H1 (cell line): Measurements from ENCODE around the gene CFAP53. TPM values are rescaled to one million over a fixed set of nuclear protein-coding genes. Genes with fewer than 3 reads are reported as not detected.

Source experiments
- CTCF ChIA-PET: fragments of 300-600 bp; sonication (Branson Sonifier 250); formaldehyde crosslinking; loops from one replicate; lab custom pipeline; 2021; ENCODE audit not compliant: partially characterized antibody; lab: Charles Lee
- POLR2A ChIA-PET: fragments of 300-600 bp; sonication (Branson Sonifier 250); formaldehyde crosslinking; loops from one replicate; lab custom pipeline; 2021; ENCODE audit warnings: inconsistent platforms; ENCODE audit not compliant: partially characterized antibody; lab: Charles Lee
- DNase-seq, 2 experiments: peaks; one replicate each; pipeline versions ENCODE4 v3.0.0 to v3.0.0-alpha.2; 2010 to 2022; ENCODE audit warnings: low spot score in 2 of 2, low read depth in 1 of 2, mixed read lengths in 1 of 2
- FAIRE-seq: peaks from 2 replicates; lab custom pipeline; 2011; peaks lifted over from hg19 to GRCh38; lab: Jason Lieb, UNC
- H2AFZ ChIP-seq: 2 replicates; pipeline ENCODE4 v1.8.1; 2012; ENCODE audit warnings: low read length, inconsistent platforms
- H2AK5ac ChIP-seq: 2 replicates; pipeline ENCODE4 v1.6.1; 2013; ENCODE audit warnings: low read depth, low read length
- H2BK120ac ChIP-seq: replicated peaks from 2 replicates; pipeline ENCODE3; 2013; ENCODE audit warnings: low read depth, low read length, inconsistent platforms
- H2BK12ac ChIP-seq: 2 replicates; pipeline ENCODE4 v1.6.1; 2013; ENCODE audit warnings: low read depth, low read length
- H2BK15ac ChIP-seq: 2 replicates; pipeline ENCODE4 v1.6.1; 2013; ENCODE audit warnings: low read length
- H2BK20ac ChIP-seq: 2 replicates; pipeline ENCODE4 v1.6.1; 2013; ENCODE audit warnings: low read length
- H2BK5ac ChIP-seq: 2 replicates; pipeline ENCODE4 v1.6.1; 2013; ENCODE audit warnings: low read depth, low read length
- H3K14ac ChIP-seq: 2 replicates; pipeline ENCODE4 v1.6.1; 2013; ENCODE audit warnings: inconsistent platforms; ENCODE audit not compliant: insufficient read length
- H3K18ac ChIP-seq: 2 replicates; pipeline ENCODE4 v1.6.1; 2013; ENCODE audit warnings: low read length; ENCODE audit errors: extremely low read depth
- H3K23ac ChIP-seq: 2 replicates; pipeline ENCODE4 v1.6.1; 2013; ENCODE audit warnings: inconsistent platforms; ENCODE audit not compliant: insufficient read length
- H3K23me2 ChIP-seq: 2 replicates; pipeline ENCODE4 v1.6.1; 2013; ENCODE audit warnings: low read depth, low read length
- H3K27ac ChIP-seq: 2 replicates; pipeline ENCODE4 v1.6.1; 2011; ENCODE audit warnings: low read depth, low read length, inconsistent platforms
- H3K27me3 ChIP-seq, 4 experiments: replicated peaks in 1 of 4; 1 replicate in 1 of 4; 2 replicates in 3 of 4; pipeline versions ENCODE4 v1.6.1 to v1.8.1; 2011 to 2013; ENCODE audit warnings: low read length in 3 of 4, mild to moderate bottlenecking in 3 of 4, inconsistent platforms in 2 of 4, mixed read lengths in 2 of 4, moderate library complexity in 1 of 4; ENCODE audit not compliant: control insufficient read depth in 3 of 4, insufficient read depth in 3 of 4; ENCODE audit errors: extremely low read depth in 1 of 4
- H3K36me3 ChIP-seq, 4 experiments: 2 replicates each; pipeline versions ENCODE4 v1.6.1 to v1.8.1; 2011 to 2013; ENCODE audit warnings: mild to moderate bottlenecking in 4 of 4, low read length in 3 of 4, moderate library complexity in 2 of 4, control low read depth in 1 of 4, inconsistent platforms in 1 of 4; ENCODE audit not compliant: insufficient read depth in 4 of 4, control insufficient read depth in 2 of 4
- H3K4ac ChIP-seq: replicated peaks from 2 replicates; pipeline ENCODE3; 2013; ENCODE audit warnings: low read length, low read depth, mixed read lengths, inconsistent platforms; ENCODE audit not compliant: insufficient read length
- H3K4me1 ChIP-seq, 4 experiments: replicated peaks in 1 of 4; 1 replicate in 1 of 4; 2 replicates in 3 of 4; pipeline versions ENCODE4 v1.6.1 to v1.8.1; 2011 to 2013; ENCODE audit warnings: low read length in 3 of 4, inconsistent platforms in 2 of 4, mixed read lengths in 1 of 4; ENCODE audit not compliant: insufficient read depth in 4 of 4, control insufficient read depth in 3 of 4
- H3K4me2 ChIP-seq, 2 experiments: 2 replicates each; pipeline versions ENCODE4 v1.6.1 to v1.8.1; 2011 to 2013; ENCODE audit warnings: low read depth in 2 of 2, low read length in 2 of 2, control low read depth in 1 of 2, inconsistent platforms in 1 of 2, mild to moderate bottlenecking in 1 of 2; ENCODE audit not compliant: insufficient read depth in 1 of 2
- H3K4me3 ChIP-seq, 4 experiments: fragments of 200-600, 300-600 bp in 1 of 4; sonication (generic), shearing (Covaris generic), sonication (Bioruptor Twin) in 1 of 4; 2 replicates each; pipeline versions ENCODE4 v1.5.1 to v1.8.1; 2011 to 2016; ENCODE audit warnings: low read length in 4 of 4, low read depth in 3 of 4, control low read depth in 2 of 4, inconsistent platforms in 2 of 4, mild to moderate bottlenecking in 2 of 4, mixed read lengths in 1 of 4, moderate library complexity in 1 of 4; ENCODE audit not compliant: insufficient read depth in 2 of 4; ENCODE audit errors: extremely low read depth in 1 of 4
- H3K56ac ChIP-seq: replicated peaks from 2 replicates; pipeline ENCODE3; 2013; ENCODE audit warnings: low read depth, mild to moderate bottlenecking, mixed read lengths, low read length, inconsistent platforms; ENCODE audit not compliant: insufficient read length
- H3K79me1 ChIP-seq: 2 replicates; pipeline ENCODE4 v1.6.1; 2013; ENCODE audit warnings: low read depth, low read length, control low read depth
- H3K79me2 ChIP-seq, 2 experiments: 2 replicates each; pipeline versions ENCODE4 v1.6.1 to v1.8.1; 2012 to 2013; ENCODE audit warnings: low read length in 2 of 2, mild to moderate bottlenecking in 2 of 2, inconsistent platforms in 1 of 2; ENCODE audit not compliant: insufficient read depth in 2 of 2, control insufficient read depth in 1 of 2
- H3K9ac ChIP-seq, 4 experiments: replicated peaks in 1 of 4; 1 replicate in 1 of 4; 2 replicates in 3 of 4; pipeline versions ENCODE4 v1.6.1 to v1.8.1; 2011 to 2013; ENCODE audit warnings: low read depth in 3 of 4, low read length in 3 of 4, control low read depth in 2 of 4, mild to moderate bottlenecking in 2 of 4, moderate library complexity in 2 of 4, inconsistent platforms in 1 of 4; ENCODE audit errors: extremely low read depth in 1 of 4
- H3K9me3 ChIP-seq, 2 experiments: 2 replicates each; pipeline versions ENCODE4 v1.6.1 to v1.8.1; 2012 to 2013; ENCODE audit warnings: mild to moderate bottlenecking in 2 of 2, moderate library complexity in 2 of 2, control low read depth in 1 of 2, inconsistent platforms in 1 of 2, low read depth in 1 of 2, low read length in 1 of 2, mixed read lengths in 1 of 2; ENCODE audit not compliant: insufficient read depth in 2 of 2
- H4K20me1 ChIP-seq, 2 experiments: replicated peaks in 1 of 2; 2 replicates each; pipeline versions ENCODE3 to v1.8.1; 2011 to 2013; ENCODE audit warnings: inconsistent platforms in 2 of 2, low read length in 2 of 2, mild to moderate bottlenecking in 1 of 2; ENCODE audit not compliant: insufficient read depth in 2 of 2, control insufficient read depth in 1 of 2
- H4K5ac ChIP-seq: 2 replicates; pipeline ENCODE4 v1.6.1; 2013; ENCODE audit warnings: low read length, low read depth, mixed read lengths, inconsistent platforms; ENCODE audit not compliant: insufficient read length
- H4K8ac ChIP-seq: 2 replicates; pipeline ENCODE4 v1.8.0; 2013; ENCODE audit warnings: mild to moderate bottlenecking, moderate library complexity, low read length, inconsistent platforms; ENCODE audit not compliant: insufficient read depth; ENCODE audit errors: extremely low read depth
- H4K91ac ChIP-seq: replicated peaks from 2 replicates; pipeline ENCODE3; 2013; ENCODE audit warnings: low read length, mixed read lengths, inconsistent platforms; ENCODE audit not compliant: insufficient read length
- ASH2L ChIP-seq: fragments of 200-600, 300-600 bp; sonication (generic); IDR thresholded peaks from one replicate; pipeline ENCODE4 v1.7.1; 2017; ENCODE audit warnings: low read length
- BRCA1 ChIP-seq: IDR thresholded peaks from 2 replicates; pipeline ENCODE4 v1.6.1; 2012; ENCODE audit warnings: low read depth, low read length, improper control_type of control experiment
- EP300 ChIP-seq, 2 experiments: IDR thresholded peaks; 1 replicate in 1 of 2; 2 replicates in 1 of 2; pipeline ENCODE4 v1.6.1; 2011 to 2012; ENCODE audit warnings: low read depth in 2 of 2, low read length in 2 of 2, mild to moderate bottlenecking in 2 of 2, borderline replicate concordance in 1 of 2, inconsistent platforms in 1 of 2, moderate library complexity in 1 of 2
- GABPA ChIP-seq: IDR thresholded peaks from 2 replicates; pipeline ENCODE4 v1.6.1; 2011; ENCODE audit warnings: mild to moderate bottlenecking, low read length, moderate library complexity, borderline replicate concordance; ENCODE audit not compliant: insufficient read depth
- HDAC2 ChIP-seq, 2 experiments: fragments of 300-600 bp in 1 of 2; sonication (generic) in 1 of 2; IDR thresholded peaks; 2 replicates each; pipeline ENCODE4 v1.6.1; 2011 to 2012; ENCODE audit warnings: low read depth in 2 of 2, low read length in 2 of 2, mild to moderate bottlenecking in 2 of 2, moderate library complexity in 2 of 2, borderline replicate concordance in 1 of 2, inconsistent platforms in 1 of 2
- HDAC6 ChIP-seq: IDR thresholded peaks from one replicate; pipeline ENCODE4 v1.7.1; 2012; ENCODE audit warnings: low read depth, mild to moderate bottlenecking, inconsistent platforms, low read length, moderate library complexity
- RAD21 ChIP-seq, 2 experiments: IDR thresholded peaks in 1 of 2; conservative IDR thresholded peaks in 1 of 2; 2 replicates each; pipeline ENCODE4 v1.6.1; 2011; ENCODE audit warnings: low read depth in 2 of 2, low read length in 2 of 2, improper control_type of control experiment in 1 of 2, inconsistent platforms in 1 of 2, mild to moderate bottlenecking in 1 of 2, moderate library complexity in 1 of 2
- RNF2 ChIP-seq: fragments of 200-900, 300-1000 bp; sonication (generic); IDR thresholded peaks from 2 replicates; pipeline ENCODE4 v1.7.1; 2016; ENCODE audit warnings: borderline replicate concordance, low read depth, mild to moderate bottlenecking, antibody characterized with exemption, low read length; ENCODE audit not compliant: poor library complexity, severe bottlenecking; ENCODE audit errors: missing control alignments
- SIN3A ChIP-seq, 2 experiments: IDR thresholded peaks in 1 of 2; conservative IDR thresholded peaks in 1 of 2; 2 replicates each; pipeline ENCODE4 v1.6.1; 2011 to 2012; ENCODE audit warnings: low read length in 2 of 2, improper control_type of control experiment in 1 of 2, low read depth in 1 of 2, mild to moderate bottlenecking in 1 of 2
- SP1 ChIP-seq: IDR thresholded peaks from 2 replicates; pipeline ENCODE4 v1.6.1; 2011; ENCODE audit warnings: low read depth, low read length
- WGBS, 2 experiments: shearing (Covaris generic) in 1 of 2; methylation state at CpG; one replicate each; pipeline versions ENCODE4 v1.1.6 to v1.1.7; 2013 to 2015; ENCODE audit warnings: low lambda C conversion rate in 2 of 2, mixed read lengths in 2 of 2, inconsistent platforms in 1 of 2, low coverage in 1 of 2, missing lambda C conversion rate in 1 of 2; ENCODE audit not compliant: insufficient replicate concordance in 2 of 2, insufficient coverage in 1 of 2, insufficient read length in 1 of 2; ENCODE audit errors: extremely low coverage in 1 of 2, missing lambda C conversion rate in 1 of 2; 5-methylcytosine and 5-hydroxymethylcytosine counted together
- polyA plus RNA-seq, 7 experiments: library from polyadenylated mRNA; depleted of rRNA in 3 of 7; stranded (reverse) in 5 of 7; unstranded in 2 of 7; fragments of >200 nt in 5 of 7; fragments of 200-250 nt in 2 of 7; gene quantifications; 1 replicate in 5 of 7; 2 replicates in 1 of 7; 4 replicates in 1 of 7; pipeline versions ENCODE4 v1.2.1 to v1.2.3, GENCODE V29; 2011 to 2013; ENCODE audit warnings: missing spikeins in 2 of 7, mixed read lengths in 2 of 7
- total RNA-seq: library from RNA; stranded (reverse); fragmentation: NEBNext Ultra II Directional; extraction: Animal tissue kit (Norgen Biotek cat#: 25700); gene quantifications from 2 replicates; pipeline ENCODE4 v1.2.1, GENCODE V29; 2021
- TF ChIP-seq, protein P1 (sequence below): IDR thresholded peaks from 2 replicates; pipeline ENCODE4 v1.6.1; 2012; ENCODE audit warnings: inconsistent platforms

The CFAP53 gene
- total and polyA plus RNA-seq, 2 of the 8 experiments (the other 6 are each of a cell fraction or from before 2014, with no cell fraction given): 0.08 to 0.30 TPM

DNA sequence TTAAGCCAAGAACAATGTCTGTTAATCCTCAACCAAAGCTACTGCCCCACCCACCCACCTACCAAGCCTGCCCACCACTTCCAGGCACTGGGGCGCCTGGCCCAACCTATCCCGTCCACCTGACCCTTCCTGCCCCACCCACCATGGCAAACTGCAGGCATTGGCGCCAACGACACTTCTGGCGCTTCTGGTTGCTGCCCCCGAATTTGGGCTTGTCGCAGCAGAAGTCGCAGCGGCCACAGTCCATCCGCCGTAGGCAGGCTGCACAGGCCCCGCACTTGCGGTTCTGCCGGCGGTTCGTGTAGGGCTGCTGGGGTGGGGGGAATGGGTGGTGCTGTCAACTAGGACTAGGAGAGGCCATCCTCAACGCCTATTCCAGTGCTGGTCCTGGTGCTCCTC is 7.7 kb upstream of the CFAP53 start:
- Histone ChIP-seq H3K27ac (no peak overlapping the region), H4K91ac (no peak overlapping the region), H3K27me3 (no peaks in the 10 kb centered on the region), H3K9me3 (no peaks in the 10 kb centered on the region; a peak in 1 of 4 replicates), H4K5ac (no peak overlapping the region), H3K4me2 (no peak overlapping the region), H2BK12ac (no peak overlapping the region), H2AFZ (no peak overlapping the region), H2BK20ac (no peak overlapping the region), H4K8ac (no peak overlapping the region), H3K18ac (no peak overlapping the region), H3K79me2 (0 out of 4 replicates have a peak, but pooled peaks cover 0 to 5% of the 10 kb centered on the region in 2 experiments), H2BK15ac (no peak overlapping the region), H3K23me2 (no peaks in the 10 kb centered on the region; the same call in 1 of the 2 replicates), H3K9ac (no peak overlapping the region), H3K23ac (no peak overlapping the region), H3K79me1 (no peaks in the 10 kb centered on the region), H3K4me1 (no peaks in the 10 kb centered on the region), H3K56ac (no peak overlapping the region), H3K4ac (no peak overlapping the region), H2BK5ac (no peak overlapping the region), H3K14ac (no peak overlapping the region), H4K20me1 (peaks cover 3 to 15% of the 10 kb centered on the region in 2 experiments), H3K36me3 (peaks cover 27 to 60% (median 47%) of the 10 kb centered on the region in 4 experiments), H2BK120ac (no peak overlapping the region), H2AK5ac (no peak overlapping the region), H3K4me3 (no peak overlapping the region)
- FAIRE-seq (no peak), DNase-seq (no peak)
- 88% methylated on average over 17 of the region's 17 CpGs; no CpG with 5 or more reads in 1 of the 2 experiments for WGBS, 2 experiments
- CTCF ChIA-PET: interaction anchor here (0.8 to 1.4 kb wide), 4 partner anchors 55 to 288 kb away, joined by 3 to 6 read pairs (median 4); no protein-coding TSS in a partner anchor
- POLR2A ChIA-PET: interaction anchor here (1.8 kb wide), 1 partner anchor 100 kb away, joined by 4 read pairs; the partner anchor contains the start of gene SKA1
- no peak for TF ChIP-seq HDAC6
- TF ChIP-seq SIN3A (conservative IDR thresholded peaks at IDR 0.05 in 1 of 2, IDR thresholded peaks at IDR 0.05 in 1 of 2; ENCODE audit: low read depth in 1 of 2, low read length in 2 of 2): no peak
- TF ChIP-seq SP1: no peak
- no peak for TF ChIP-seq BRCA1
- TF ChIP-seq, protein P1, sequence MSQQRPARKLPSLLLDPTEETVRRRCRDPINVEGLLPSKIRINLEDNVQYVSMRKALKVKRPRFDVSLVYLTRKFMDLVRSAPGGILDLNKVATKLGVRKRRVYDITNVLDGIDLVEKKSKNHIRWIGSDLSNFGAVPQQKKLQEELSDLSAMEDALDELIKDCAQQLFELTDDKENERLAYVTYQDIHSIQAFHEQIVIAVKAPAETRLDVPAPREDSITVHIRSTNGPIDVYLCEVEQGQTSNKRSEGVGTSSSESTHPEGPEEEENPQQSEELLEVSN: no peak
- no peak for TF ChIP-seq GABPA
- no peak for TF ChIP-seq HDAC2 (IDR thresholded peaks at IDR 0.05; ENCODE audit: borderline replicate concordance in 1 of 2, low read depth in 2 of 2, low read length in 2 of 2)
- TF ChIP-seq ASH2L: no peak
- no peak for TF ChIP-seq RNF2
- no peak for TF ChIP-seq EP300 (IDR thresholded peaks at IDR 0.05; ENCODE audit: borderline replicate concordance in 1 of 2, low read depth in 2 of 2, low read length in 2 of 2)
- no peak for TF ChIP-seq RAD21 (IDR thresholded peaks at IDR 0.05 in 1 of 2, conservative IDR thresholded peaks at IDR 0.05 in 1 of 2; ENCODE audit: low read depth in 2 of 2, low read length in 2 of 2)
